HEK293T (cell line): Measurements from ENCODE around the gene KRT15.

ENCODE experiments used
- CTCF ChIA-PET: fragments of 350-600 bp; formaldehyde crosslinking; extraction: SDS; loops from one replicate; lab custom pipeline; 2021; ENCODE audit warnings: antibody characterized with exemption, inconsistent platforms; lab: Yijun Ruan, JAX
- POLR2A ChIA-PET: fragments of 350-600 bp; formaldehyde crosslinking; extraction: SDS; loops from one replicate; lab custom pipeline; 2020; ENCODE audit warnings: antibody characterized with exemption, inconsistent platforms; lab: Yijun Ruan, JAX
- DNase-seq: peaks from one replicate; pipeline ENCODE4 v3.0.0; 2012; ENCODE audit warnings: mixed read lengths; ENCODE audit errors: extremely low spot score
- ARNT ChIP-seq: fragments of 450-650 bp; IDR thresholded peaks from 2 replicates; pipeline ENCODE4 v1.6.1; 2017; ENCODE audit warnings: mild to moderate bottlenecking
- BHLHE40 ChIP-seq: fragments of 450-650 bp; IDR thresholded peaks from 2 replicates; pipeline ENCODE4 v1.6.1; 2016; ENCODE audit warnings: mild to moderate bottlenecking, moderate library complexity, borderline replicate concordance
- CTBP1 ChIP-seq: fragments of 450-650 bp; IDR thresholded peaks from 2 replicates; pipeline ENCODE4 v1.6.1; 2016; ENCODE audit warnings: borderline replicate concordance
- ELF4 ChIP-seq: fragments of 450-650 bp; IDR thresholded peaks from 2 replicates; pipeline ENCODE4 v1.6.1; 2017; ENCODE audit warnings: antibody characterized with exemption
- FOXA1 ChIP-seq: fragments of 450-650 bp; IDR thresholded peaks from 2 replicates; pipeline ENCODE4 v1.6.1; 2016; ENCODE audit warnings: mild to moderate bottlenecking
- FOXK2 ChIP-seq: fragments of 450-650 bp; IDR thresholded peaks from 2 replicates; pipeline ENCODE4 v1.6.1; 2016; ENCODE audit warnings: mild to moderate bottlenecking
- FOXM1 ChIP-seq: fragments of 450-650 bp; IDR thresholded peaks from 2 replicates; pipeline ENCODE4 v1.6.1; 2017; ENCODE audit warnings: mild to moderate bottlenecking, borderline replicate concordance
- HDGF ChIP-seq: fragments of 450-650 bp; IDR thresholded peaks from 2 replicates; pipeline ENCODE4 v1.6.1; 2017; ENCODE audit warnings: antibody characterized with exemption, borderline replicate concordance
- L3MBTL2 ChIP-seq: fragments of 450-650 bp; conservative IDR thresholded peaks from 2 replicates; pipeline ENCODE4 v1.6.1; 2016; ENCODE audit warnings: mild to moderate bottlenecking
- LEF1 ChIP-seq: fragments of 450-650 bp; IDR thresholded peaks from 2 replicates; pipeline ENCODE4 v1.6.1; 2017; ENCODE audit warnings: mild to moderate bottlenecking, borderline replicate concordance
- NFRKB ChIP-seq: fragments of 450-650 bp; IDR thresholded peaks from 2 replicates; pipeline ENCODE4 v1.6.1; 2016; ENCODE audit warnings: mild to moderate bottlenecking, moderate library complexity
- PKNOX1 ChIP-seq: fragments of 450-650 bp; IDR thresholded peaks from 2 replicates; pipeline ENCODE4 v1.6.1; 2016
- SP1 ChIP-seq: fragments of 450-650 bp; IDR thresholded peaks from 2 replicates; pipeline ENCODE4 v1.6.1; 2017
- SUZ12 ChIP-seq: fragments of 450-650 bp; IDR thresholded peaks from 2 replicates; pipeline ENCODE4 v1.6.1; 2016; ENCODE audit warnings: mild to moderate bottlenecking
- TARDBP ChIP-seq: fragments of 450-650 bp; IDR thresholded peaks from 2 replicates; pipeline ENCODE4 v1.6.1; 2016
- ZNF384 ChIP-seq: fragments of 450-650 bp; IDR thresholded peaks from 2 replicates; pipeline ENCODE4 v1.6.1; 2016

Gene KRT15

GRCh38 chr17:41467561-41467960, 51.1 kb downstream of the KRT15 start:
- DNase-seq = no peak
- no peak for TF ChIP-seq ZNF384
- no peak for TF ChIP-seq FOXA1
- no peak for TF ChIP-seq FOXK2
- TF ChIP-seq CTBP1 = no peak
- TF ChIP-seq BHLHE40 = no peak
- ChIA-PET CTCF (no interaction called here), POLR2A (no interaction called here)

GRCh38 chr17:41466988-41467387, 51.7 kb downstream of the KRT15 start, which contains the start of gene KRT32:
KRT32 (minus strand) TSS chr17:41467386; CDS start chr17:41467325, 61 bp downstream.
- POLR2A ChIA-PET = no interaction called here
- DNase-seq = no peak
- CTCF ChIA-PET = no interaction called here
- TF ChIP-seq FOXK2 (no peak), FOXM1 (no peak), NFRKB (no peak), FOXA1 (no peak), ARNT (no peak), PKNOX1 (no peak), LEF1 (no peak), L3MBTL2 (no peak)

- TF ChIP-seq NFRKB = no peak
- no peak for TF ChIP-seq L3MBTL2
- TF ChIP-seq CTBP1 = no peak
- TF ChIP-seq ARNT = no peak
- no peak for TF ChIP-seq HDGF
- TF ChIP-seq ZNF384 = no peak
- no peak for TF ChIP-seq FOXM1
- TF ChIP-seq FOXK2 = no peak
- TF ChIP-seq PKNOX1 = no peak
- no peak for TF ChIP-seq SUZ12
- no peak for TF ChIP-seq SP1
- TF ChIP-seq TARDBP = no peak
- TF ChIP-seq FOXA1 = no peak
- no peak for TF ChIP-seq LEF1
- TF ChIP-seq ELF4 = no peak
- TF ChIP-seq BHLHE40 = no peak
- POLR2A ChIA-PET = no interaction called here
- no peak for DNase-seq
- CTCF ChIA-PET = no interaction called here
These were observed 54.0 kb downstream of the KRT15 start for GRCh38 chr17:41464682-41465081.

GRCh38 chr17:41464173-41464572, 54.5 kb downstream of the KRT15 start:
- TF ChIP-seq TARDBP (no peak), NFRKB (no peak), FOXM1 (no peak)
- ChIA-PET CTCF (no interaction called here), POLR2A (no interaction called here)
- DNase-seq = no peak

GRCh38 chr17:41463746-41464145, 54.9 kb downstream of the KRT15 start:
- ChIA-PET CTCF (no interaction called here), POLR2A (no interaction called here)
- no peak for TF ChIP-seq LEF1
- no peak for TF ChIP-seq TARDBP
- no peak for TF ChIP-seq FOXK2
- no peak for DNase-seq
